ENCODE results near the gene G6PC2. TPM values are rescaled to one million over a fixed set of nuclear protein-coding genes. Genes with fewer than 3 reads are reported as not detected.
"Not testable (repeated sequence)": the region's sequence is repeated elsewhere in the genome, so short reads cannot be mapped to it uniquely, and the experiment has no call there.

G6PC2 gene
- total RNA-seq, 1 donor from 2014 or later: not detected

DNA sequence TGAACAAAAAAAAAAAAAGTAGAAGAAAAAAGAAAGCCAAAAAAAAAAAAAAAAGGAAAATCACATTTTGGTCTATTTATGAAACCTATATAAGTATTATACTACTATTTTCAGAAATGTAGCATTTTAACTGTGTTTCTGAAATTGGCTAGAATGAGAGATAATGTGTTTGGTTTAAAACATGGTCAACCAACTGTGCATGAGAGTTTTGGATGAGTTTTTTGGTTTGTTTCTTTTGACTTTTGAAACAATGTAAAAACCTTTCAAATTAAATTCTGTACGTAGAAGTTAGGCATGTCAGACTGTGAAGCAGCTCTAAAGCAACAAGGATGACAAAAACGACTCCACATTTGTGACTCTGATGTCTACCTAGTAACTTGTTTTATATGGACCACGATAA is 45.5 kb upstream of the G6PC2 start:
- no peak for DNase-seq (ENCODE audit: extremely low spot score in 2 of 2)
- H3K9me3 ChIP-seq: no peaks in the 10 kb centered on the region
- intact Hi-C loops (cut with DNase I): no loop called here
- TF ChIP-seq POLR2AphosphoS5 (IDR thresholded peaks at IDR 0.05; ENCODE audit: insufficient read depth in 1 of 2, low read depth in 1 of 2) (no peak), POLR2A (IDR thresholded peaks at IDR 0.05) (no peak)
- TF ChIP-seq, protein P1, sequence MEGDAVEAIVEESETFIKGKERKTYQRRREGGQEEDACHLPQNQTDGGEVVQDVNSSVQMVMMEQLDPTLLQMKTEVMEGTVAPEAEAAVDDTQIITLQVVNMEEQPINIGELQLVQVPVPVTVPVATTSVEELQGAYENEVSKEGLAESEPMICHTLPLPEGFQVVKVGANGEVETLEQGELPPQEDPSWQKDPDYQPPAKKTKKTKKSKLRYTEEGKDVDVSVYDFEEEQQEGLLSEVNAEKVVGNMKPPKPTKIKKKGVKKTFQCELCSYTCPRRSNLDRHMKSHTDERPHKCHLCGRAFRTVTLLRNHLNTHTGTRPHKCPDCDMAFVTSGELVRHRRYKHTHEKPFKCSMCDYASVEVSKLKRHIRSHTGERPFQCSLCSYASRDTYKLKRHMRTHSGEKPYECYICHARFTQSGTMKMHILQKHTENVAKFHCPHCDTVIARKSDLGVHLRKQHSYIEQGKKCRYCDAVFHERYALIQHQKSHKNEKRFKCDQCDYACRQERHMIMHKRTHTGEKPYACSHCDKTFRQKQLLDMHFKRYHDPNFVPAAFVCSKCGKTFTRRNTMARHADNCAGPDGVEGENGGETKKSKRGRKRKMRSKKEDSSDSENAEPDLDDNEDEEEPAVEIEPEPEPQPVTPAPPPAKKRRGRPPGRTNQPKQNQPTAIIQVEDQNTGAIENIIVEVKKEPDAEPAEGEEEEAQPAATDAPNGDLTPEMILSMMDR (IDR thresholded peaks at IDR 0.05): no peak
- H3K27ac ChIP-seq: no peak overlapping the region
- no peaks in the 10 kb centered on the region for H3K4me1 ChIP-seq
- H3K36me3 ChIP-seq: no peaks in the 10 kb centered on the region
- H3K27me3 ChIP-seq: no peaks in the 10 kb centered on the region
- H3K4me3 ChIP-seq: no peak overlapping the region

DNA sequence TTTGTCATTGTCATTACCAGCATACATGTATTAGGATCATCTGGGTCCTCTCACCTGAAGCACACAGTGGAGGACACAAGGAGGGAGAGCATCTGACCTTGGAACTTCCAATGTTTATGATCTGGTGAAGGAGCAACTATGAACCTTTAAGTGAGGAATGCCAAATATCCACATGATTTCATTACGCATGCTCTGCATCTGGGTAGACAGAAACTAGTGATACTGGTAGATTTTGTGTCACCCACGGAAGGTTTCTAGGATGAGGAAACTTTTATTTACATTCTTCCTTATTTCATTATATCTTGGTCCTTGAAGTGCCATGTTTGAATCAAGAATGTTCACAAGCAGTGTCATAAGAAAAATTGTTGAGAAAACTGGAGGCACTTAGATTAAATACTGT is 42.9 kb upstream of the G6PC2 start:
- TF ChIP-seq POLR2AphosphoS5 (IDR thresholded peaks at IDR 0.05; ENCODE audit: insufficient read depth in 1 of 2, low read depth in 1 of 2): no peak
- no peak for TF ChIP-seq POLR2A (IDR thresholded peaks at IDR 0.05)
- TF ChIP-seq, protein P1 (IDR thresholded peaks at IDR 0.05): no peak
- Histone ChIP-seq H3K27ac (no peak overlapping the region), H3K36me3 (no peaks in the 10 kb centered on the region), H3K4me3 (no peak overlapping the region), H3K4me1 (no peaks in the 10 kb centered on the region), H3K9me3 (no peaks in the 10 kb centered on the region), H3K27me3 (no peaks in the 10 kb centered on the region)
- intact Hi-C loops (cut with DNase I): no loop called here
- no peak for DNase-seq (ENCODE audit: extremely low spot score in 2 of 2)

DNA sequence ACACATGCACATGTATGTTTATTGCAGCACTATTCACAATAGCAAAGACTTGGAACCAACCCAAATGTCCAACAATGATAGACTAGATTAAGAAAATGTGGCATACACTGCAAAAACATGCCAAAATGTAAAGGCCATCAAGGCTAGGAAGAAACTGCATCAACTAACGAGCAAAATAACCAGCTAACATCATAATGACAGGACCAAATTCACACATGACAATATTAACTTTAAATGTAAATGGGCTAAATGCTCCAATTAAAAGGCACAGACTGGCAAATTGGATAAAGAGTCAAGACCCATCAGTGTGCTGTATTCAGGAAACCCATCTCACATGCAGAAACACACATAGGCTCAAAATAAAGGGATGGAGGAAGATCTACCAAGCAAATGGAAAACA is 33.9 kb upstream of the G6PC2 start:
- DNase-seq (ENCODE audit: extremely low spot score in 2 of 2); H3K4me3 ChIP-seq; intact Hi-C loops (cut with DNase I); H3K4me1 ChIP-seq; H3K36me3 ChIP-seq; H3K9me3 ChIP-seq; H3K27ac ChIP-seq; H3K27me3 ChIP-seq: not testable (repeated sequence)

DNA sequence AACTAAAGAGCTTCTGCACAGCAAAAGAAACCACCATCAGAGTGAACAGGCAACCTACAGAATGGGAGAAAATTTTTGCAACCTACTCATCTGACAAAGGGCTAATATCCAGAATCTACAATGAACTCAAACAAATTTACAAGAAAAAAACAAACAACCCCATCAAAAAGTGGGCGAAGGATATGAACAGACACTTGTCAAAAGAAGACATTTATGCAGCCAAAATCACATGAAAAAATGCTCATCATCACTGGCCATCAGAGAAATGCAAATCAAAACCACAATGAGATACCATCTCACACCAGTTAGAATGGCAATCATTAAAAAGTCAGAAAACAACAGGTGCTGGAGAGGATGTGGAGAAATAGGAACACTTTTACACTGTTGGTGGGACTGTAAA is 30.7 kb upstream of the G6PC2 start:
- H3K27me3 ChIP-seq; H3K9me3 ChIP-seq; H3K4me1 ChIP-seq; intact Hi-C loops (cut with DNase I); H3K27ac ChIP-seq; H3K4me3 ChIP-seq; DNase-seq (ENCODE audit: extremely low spot score in 2 of 2); H3K36me3 ChIP-seq: not testable (repeated sequence)

DNA sequence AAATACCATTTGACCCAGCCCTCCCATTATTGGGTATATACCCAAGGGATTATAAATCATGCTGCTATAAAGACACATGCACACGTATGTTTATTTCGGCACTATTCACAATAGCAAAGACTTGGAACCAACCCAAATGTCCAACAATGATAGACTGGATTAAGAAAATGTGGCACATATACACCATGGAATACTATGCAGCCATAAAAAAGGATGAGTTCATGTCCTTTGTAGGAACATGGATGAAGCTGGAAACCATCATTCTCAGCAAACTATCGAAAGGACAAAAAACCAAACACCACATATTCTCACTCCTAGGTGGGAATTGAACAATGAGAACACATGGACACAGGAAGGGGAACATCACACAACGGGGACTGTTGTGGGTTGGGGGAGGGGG is 30.3 kb upstream of the G6PC2 start:
- intact Hi-C loops (cut with DNase I); H3K27ac ChIP-seq: not testable (repeated sequence)

DNA sequence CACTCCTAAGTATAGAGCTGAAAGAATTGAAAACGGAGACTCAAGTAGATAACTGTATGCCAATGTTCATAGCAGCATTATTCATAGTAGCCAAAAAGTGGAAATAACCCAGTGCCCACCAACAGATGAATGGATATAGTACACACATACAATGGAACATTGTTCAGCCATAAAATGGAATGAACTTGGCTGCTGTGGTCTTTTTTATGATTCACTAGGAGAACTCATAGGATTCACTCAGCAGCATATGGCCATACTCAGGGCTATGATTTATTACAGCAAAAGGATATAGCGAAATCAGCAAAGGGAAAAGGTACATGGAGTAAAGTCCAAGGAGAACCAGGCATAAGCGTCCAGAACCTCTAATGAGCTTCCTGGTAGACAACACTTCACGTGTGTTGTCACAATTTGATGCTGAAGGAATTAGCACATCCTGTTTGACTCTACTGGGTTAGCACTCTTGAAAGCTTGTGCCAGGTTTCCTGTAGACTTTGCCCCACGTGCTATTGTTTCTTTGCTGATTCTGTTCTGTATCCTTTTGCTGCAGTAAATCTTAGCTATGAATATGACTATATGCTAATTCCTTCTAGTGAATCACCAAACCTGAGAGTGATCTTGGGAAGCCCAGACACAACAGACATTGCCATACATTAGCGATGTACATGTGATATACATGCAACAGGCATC is 26.6 kb upstream of the G6PC2 start:
- H3K36me3 ChIP-seq: no peaks in the 10 kb centered on the region
- H3K4me3 ChIP-seq: no peak overlapping the region
- no peaks in the 10 kb centered on the region for H3K9me3 ChIP-seq
- H3K4me1 ChIP-seq: no peaks in the 10 kb centered on the region
- intact Hi-C loops (cut with DNase I): no loop called here
- no peaks in the 10 kb centered on the region for H3K27me3 ChIP-seq
- no peak for TF ChIP-seq POLR2AphosphoS5 (IDR thresholded peaks at IDR 0.05; ENCODE audit: insufficient read depth in 1 of 2, low read depth in 1 of 2)
- TF ChIP-seq POLR2A (IDR thresholded peaks at IDR 0.05): no peak
- TF ChIP-seq, protein P1 (IDR thresholded peaks at IDR 0.05): no peak
- no peak for DNase-seq (ENCODE audit: extremely low spot score in 2 of 2)
- H3K27ac ChIP-seq: no peak overlapping the region

More for the DNA sequence above, 30.3 kb upstream of the G6PC2 start:
- not testable (repeated sequence) for H3K36me3 ChIP-seq; DNase-seq (ENCODE audit: extremely low spot score in 2 of 2); H3K9me3 ChIP-seq; H3K4me3 ChIP-seq; H3K4me1 ChIP-seq; H3K27me3 ChIP-seq

DNA sequence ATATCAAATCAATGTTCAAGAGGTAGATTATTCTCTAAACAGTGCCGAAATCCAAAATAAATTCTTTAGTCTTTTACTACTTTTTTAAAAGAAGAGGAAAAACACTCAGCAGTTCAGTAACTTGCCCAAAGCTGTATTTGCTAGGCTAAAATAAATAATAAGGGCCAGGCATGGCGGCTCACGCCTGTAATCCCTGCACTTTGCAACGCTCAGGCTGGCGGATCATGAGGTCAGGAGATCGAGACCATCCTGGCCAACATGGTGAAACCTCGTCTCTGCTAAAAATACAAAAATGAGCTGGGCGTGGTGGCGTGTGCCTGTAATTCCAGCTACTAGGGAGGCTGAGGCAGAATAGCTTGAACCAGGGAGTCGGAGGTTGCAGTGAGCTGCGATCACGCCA is 18.9 kb upstream of the G6PC2 start:
- DNase-seq (ENCODE audit: extremely low spot score in 2 of 2); intact Hi-C loops (cut with DNase I); H3K4me3 ChIP-seq; H3K27me3 ChIP-seq; H3K27ac ChIP-seq; H3K36me3 ChIP-seq; H3K4me1 ChIP-seq; H3K9me3 ChIP-seq: not testable (repeated sequence)
